Thoracic aorta (tissue), 2 donors: Measurements from ENCODE around the gene NEU2. TPM values are rescaled to one million over a fixed set of nuclear protein-coding genes. Genes with fewer than 3 reads are reported as not detected.

ENCODE experiments used
- ATAC-seq: fragments of 150-250 bp; one replicate; pipeline ENCODE4 v1.8.0; 2017; ENCODE audit warnings: low read depth; ENCODE audit not compliant: insufficient number of reproducible peaks, low FRiP score
- DNase-seq: peaks from one replicate; pipeline ENCODE4 v3.0.0-alpha.2; 2020; ENCODE audit warnings: low spot score
- H3K27ac ChIP-seq, 2 donors: fragments of 200-600 bp; sonication (generic); 1 replicate in 1 of 2; 2 replicates in 1 of 2; pipeline ENCODE4 v1.5.1; 2016; ENCODE audit warnings: mild to moderate bottlenecking in 2 of 2, moderate library complexity in 2 of 2
- H3K27me3 ChIP-seq: fragments of 200-600 bp; sonication (generic); replicated peaks from 2 replicates; pipeline ENCODE4 v1.6.0; 2016; ENCODE audit warnings: mild to moderate bottlenecking; ENCODE audit not compliant: insufficient read depth
- H3K36me3 ChIP-seq: fragments of 200-600 bp; sonication (generic); one replicate; pipeline ENCODE4 v1.5.1; 2016
- H3K4me1 ChIP-seq, 2 donors: fragments of 200-600 bp; sonication (generic); 1 replicate in 1 of 2; 2 replicates in 1 of 2; pipeline versions ENCODE4 v1.5.1 to v1.6.0; 2016; ENCODE audit warnings: low read depth in 2 of 2, mild to moderate bottlenecking in 1 of 2; ENCODE audit not compliant: control insufficient read depth in 1 of 2
- H3K4me3 ChIP-seq: fragments of 200-600 bp; sonication (generic); 2 replicates; pipeline ENCODE4 v1.5.1; 2016; ENCODE audit warnings: mild to moderate bottlenecking
- H3K9me3 ChIP-seq: fragments of 200-600 bp; sonication (generic); 2 replicates; pipeline ENCODE4 v1.5.1; 2016
- CTCF ChIP-seq: fragments of 200-600 bp; sonication (generic); IDR thresholded peaks from one replicate; pipeline ENCODE4 v1.5.1; 2019; ENCODE audit warnings: antibody characterized with exemption
- total RNA-seq, 2 donors: library from RNA; depleted of rRNA; stranded (reverse); fragments of >200 nt; gene quantifications; one replicate each; pipeline versions ENCODE4 v1.1.0 to v1.2.3, GENCODE V29; 2016

The NEU2 gene
- total RNA-seq, 2 donors from 2014 or later = not detected

GRCh38 chr2:233010569-233011267 is 21.8 kb upstream of the NEU2 start:
- no peaks in the 10 kb centered on the region for H3K36me3 ChIP-seq
- H3K4me1 ChIP-seq = peaks cover 6 to 17% of the 10 kb centered on the region in 2 donors
- H3K27ac ChIP-seq = no peak overlapping the region
- no peaks in the 10 kb centered on the region for H3K27me3 ChIP-seq
- ATAC-seq (no peak), DNase-seq (no peak)
- no peaks in the 10 kb centered on the region for H3K9me3 ChIP-seq
- no peak overlapping the region for H3K4me3 ChIP-seq
- TF ChIP-seq CTCF = no peak

- H3K4me1 ChIP-seq = peaks cover 6 to 17% of the 10 kb centered on the region in 2 donors
- ATAC-seq = no peak
- no peaks in the 10 kb centered on the region for H3K36me3 ChIP-seq
- no peaks in the 10 kb centered on the region for H3K27me3 ChIP-seq
- no peak overlapping the region for H3K4me3 ChIP-seq
- no peaks in the 10 kb centered on the region for H3K9me3 ChIP-seq
- no peak for DNase-seq
- H3K27ac ChIP-seq = no peak overlapping the region
- TF ChIP-seq CTCF = no peak
These were observed 21.2 kb upstream of the NEU2 start for GRCh38 chr2:233011268-233011650.

GRCh38 chr2:233011702-233012131 is 20.8 kb upstream of the NEU2 start:
- Histone ChIP-seq H3K27ac (no peak overlapping the region), H3K9me3 (no peaks in the 10 kb centered on the region), H3K27me3 (no peaks in the 10 kb centered on the region), H3K36me3 (no peaks in the 10 kb centered on the region), H3K4me1 (peaks cover 6 to 17% of the 10 kb centered on the region in 2 donors), H3K4me3 (no peak overlapping the region)
- no peak for TF ChIP-seq CTCF
- ATAC-seq (no peak), DNase-seq (no peak)

GRCh38 chr2:233012301-233012971 is 20.0 kb upstream of the NEU2 start:
- Histone ChIP-seq H3K27ac (no peak overlapping the region), H3K36me3 (no peaks in the 10 kb centered on the region), H3K27me3 (no peaks in the 10 kb centered on the region), H3K4me3 (no peak overlapping the region), H3K9me3 (no peaks in the 10 kb centered on the region), H3K4me1 (peaks cover 6 to 12% of the 10 kb centered on the region in 2 donors)
- DNase-seq (no peak), ATAC-seq (no peak)
- no peak for TF ChIP-seq CTCF

- no peak within 1 kb of the TSS for H3K4me3 ChIP-seq
- H3K9me3 ChIP-seq = no peaks in the 10 kb centered on the region
- H3K27me3 ChIP-seq = no peaks in the 10 kb centered on the region
- no peak for TF ChIP-seq CTCF
- ATAC-seq (no peak), DNase-seq (no peak)
- no peaks in the 10 kb centered on the region for H3K36me3 ChIP-seq
- H3K4me1 ChIP-seq = peaks cover 6 to 7% of the 10 kb centered on the region in 2 donors
- no peak within 1 kb of the TSS for H3K27ac ChIP-seq
These were observed 19.4 kb upstream of the NEU2 start, which contains the start of gene NGEF for GRCh38 chr2:233013027-233013461. Gene NGEF (minus strand): TSS chr2:233013256. CDS start chr2:232974890, 38,366 bp downstream.
